B cell (primary cell): Measurements from ENCODE around the gene BRD9.

Experiments
- CTCF ChIP-seq: fragments of 200-600 bp; IDR thresholded peaks from one replicate; pipeline ENCODE4 v1.8.0; 2022; ENCODE audit warnings: antibody characterized with exemption, mild to moderate bottlenecking
- EZH2 ChIP-seq: IDR thresholded peaks from 2 replicates; pipeline ENCODE4 v1.6.1; 2012; ENCODE audit warnings: borderline replicate concordance, low read depth, mild to moderate bottlenecking, moderate library complexity, low read length; ENCODE audit not compliant: insufficient read depth, poor library complexity, severe bottlenecking

- TF ChIP-seq CTCF = no peak
- no peak for TF ChIP-seq EZH2
Measured at GRCh38 chr5:864492-865167, 28.0 kb downstream of the BRD9 start.
